A673 (cell line): ENCODE results near the gene AOC2. TPM values are rescaled to one million over a fixed set of nuclear protein-coding genes. Genes with fewer than 3 reads are reported as not detected.
A peak's percentile ranks its signal among the peaks of the same experiment; 100 is the strongest.

Experiments used
- BruUV-seq: library from RNA; stranded (reverse); fragments of 400-500 nt; replicated peaks from 2 replicates; lab custom pipeline; 2021; lab: Mats Ljungman, UMichigan
- CTCF ChIA-PET: fragments of 300-600 bp; sonication (Branson Sonifier 250); formaldehyde crosslinking; loops from one replicate; lab custom pipeline; 2022; ENCODE audit warnings: antibody characterized with exemption; lab: Charles Lee
- POLR2A ChIA-PET: fragments of 300-600 bp; sonication (Branson Sonifier 250); formaldehyde crosslinking; loops from one replicate; lab custom pipeline; 2022; ENCODE audit warnings: antibody characterized with exemption; ENCODE audit not compliant: low non-redundant PET; lab: Charles Lee
- DNase-seq: peaks from one replicate; pipeline ENCODE4 v3.0.0-alpha.2; 2015; ENCODE audit warnings: low spot score
- H3K27ac ChIP-seq: fragments of 200-600 bp; sonication (generic); 2 replicates; pipeline ENCODE4 v1.5.1; 2016; ENCODE audit warnings: mixed run types, low read depth, mild to moderate bottlenecking, mixed read lengths, antibody characterized with exemption, low read length; ENCODE audit not compliant: poor library complexity, severe bottlenecking
- H3K27me3 ChIP-seq: fragments of 200-600 bp; sonication (generic); replicated peaks from 2 replicates; pipeline ENCODE4 v1.6.1; 2017; ENCODE audit warnings: mixed run types, low read depth, mild to moderate bottlenecking, mixed read lengths, antibody characterized with exemption, low read length; ENCODE audit not compliant: insufficient read depth, poor library complexity
- H3K36me3 ChIP-seq: fragments of 200-600 bp; sonication (generic); 2 replicates; pipeline ENCODE4 v1.6.1; 2016; ENCODE audit warnings: mixed run types, mild to moderate bottlenecking, mixed read lengths, antibody characterized with exemption, low read length; ENCODE audit not compliant: insufficient read depth, poor library complexity, severe bottlenecking
- H3K4me1 ChIP-seq: fragments of 200-600 bp; sonication (generic); 2 replicates; pipeline ENCODE4 v1.6.1; 2017; ENCODE audit warnings: mixed run types, mild to moderate bottlenecking, mixed read lengths, antibody characterized with exemption, low read length; ENCODE audit not compliant: insufficient read depth, poor library complexity, severe bottlenecking
- H3K4me3 ChIP-seq: fragments of 200-600 bp; sonication (generic); 2 replicates; pipeline ENCODE4 v1.5.1; 2016; ENCODE audit warnings: low read depth, mixed run types, mild to moderate bottlenecking, mixed read lengths, low read length; ENCODE audit not compliant: poor library complexity, severe bottlenecking
- H3K9me3 ChIP-seq: fragments of 200-600 bp; sonication (generic); 2 replicates; pipeline ENCODE4 v1.6.1; 2016; ENCODE audit warnings: mixed run types, low read depth, mild to moderate bottlenecking, mixed read lengths, antibody characterized with exemption, low read length; ENCODE audit not compliant: poor library complexity, severe bottlenecking
- CTCF ChIP-seq: fragments of 300-800, 200-600 bp; sonication (generic); conservative IDR thresholded peaks from 2 replicates; pipeline ENCODE4 v1.5.1; 2017; ENCODE audit warnings: low read depth, mild to moderate bottlenecking, antibody characterized with exemption, low read length, moderate library complexity, mixed read lengths
- EZH2 ChIP-seq: fragments of 200-600 bp; sonication (generic); IDR thresholded peaks from 2 replicates; pipeline ENCODE4 v1.6.1; 2017; ENCODE audit warnings: borderline replicate concordance, low read depth, mild to moderate bottlenecking, mixed read lengths, antibody characterized with exemption, low read length; ENCODE audit not compliant: poor library complexity, severe bottlenecking
- intact Hi-C: fragments of 100-400 bp; cut with micrococcal nuclease; formaldehyde crosslinking; loops from one replicate; pipeline ENCODE4 v1.10.0; 2022; ENCODE audit not compliant: unreplicated experiment
- total RNA-seq: library from RNA; stranded (reverse); gene quantifications from 2 replicates; pipeline ENCODE4 v1.2.3, GENCODE V29; 2021

The AOC2 gene
- total RNA-seq, 1 experiment from 2014 or later, result 1.2 TPM

GRCh38 chr17:42835732-42836131 lies 8.6 kb upstream of the AOC2 start:
- no TSS peak for BruUV-seq
- H3K4me3 ChIP-seq, result no peak overlapping the region
- no peaks in the 10 kb centered on the region for H3K27me3 ChIP-seq
- no peak overlapping the region for H3K27ac ChIP-seq
- no peak for TF ChIP-seq EZH2
- no peak for TF ChIP-seq CTCF
- DNase-seq, result no peak
- CTCF ChIA-PET, result no interaction called here
- H3K36me3 ChIP-seq, result peaks cover 17% of the 10 kb centered on the region
- POLR2A ChIA-PET, result no interaction called here
- H3K9me3 ChIP-seq, result no peaks in the 10 kb centered on the region
- intact Hi-C loops, result no loop called here
- H3K4me1 ChIP-seq, result peaks cover 9% of the 10 kb centered on the region

- H3K36me3 ChIP-seq, result peaks cover 28% of the 10 kb centered on the region
- no peaks in the 10 kb centered on the region for H3K9me3 ChIP-seq
- H3K4me3 ChIP-seq, result no peak overlapping the region
- TF ChIP-seq CTCF, result no peak
- TF ChIP-seq EZH2, result no peak
- TSS peak; percentile 28 for BruUV-seq
- intact Hi-C loops, result loop anchor here (2.0 kb wide), 1 partner anchor 95 kb away; no protein-coding TSS in a partner anchor
- ChIA-PET POLR2A (no interaction called here), CTCF (no interaction called here)
- H3K27ac ChIP-seq, result no peak overlapping the region
- DNase-seq, result no peak
- no peaks in the 10 kb centered on the region for H3K27me3 ChIP-seq
- no peaks in the 10 kb centered on the region for H3K4me1 ChIP-seq
These were observed 2.2 kb upstream of the AOC2 start for GRCh38 chr17:42841975-42842685.

- intact Hi-C loops, result loop anchor here (2.0 kb wide), 1 partner anchor 93 kb away; no protein-coding TSS in a partner anchor
- peaks cover 22% of the 10 kb centered on the region for H3K36me3 ChIP-seq
- ChIA-PET CTCF (interaction anchor here (0.6 kb wide), 1 partner anchor 588 kb away, joined by 3 read pairs; no protein-coding TSS in a partner anchor), POLR2A (no interaction called here)
- H3K4me3 ChIP-seq, result no peak overlapping the region
- no peaks in the 10 kb centered on the region for H3K4me1 ChIP-seq
- TF ChIP-seq CTCF (peak; percentile 66), EZH2 (no peak)
- no peaks in the 10 kb centered on the region for H3K9me3 ChIP-seq
- peak; percentile 45 for DNase-seq
- H3K27ac ChIP-seq, result no peak overlapping the region
- H3K27me3 ChIP-seq, result no peaks in the 10 kb centered on the region
- BruUV-seq, result no TSS peak
These were observed 934 bp upstream of the AOC2 start for GRCh38 chr17:42843358-42843934.
